Activated CD8-positive, alpha-beta T cell treated with anti-CD3 and anti-CD28 coated beads, Interleukin-2, amount 10 ng/mL, durations not matched to agents 7 days and 5 days (primary cell): Measurements from ENCODE around the gene TRIM8. TPM values are rescaled to one million over a fixed set of nuclear protein-coding genes. Genes with fewer than 3 reads are reported as not detected.
A peak's percentile ranks its signal among the peaks of the same experiment; 100 is the strongest.
"Not testable (repeated sequence)": the region's sequence is repeated elsewhere in the genome, so short reads cannot be mapped to it uniquely, and the experiment has no call there.

Source experiments
- ATAC-seq: fragments of 150-1000 bp; cut with Tn5 transposase; one replicate; pipeline ENCODE4 v1.10.0; 2021; ENCODE audit warnings: moderate library complexity
- CTCF ChIA-PET: fragments of 350-600 bp; sonication (Branson Sonifier 250); formaldehyde crosslinking; loops from one replicate; lab custom pipeline; 2021; ENCODE audit warnings: antibody characterized with exemption; lab: Charles Lee
- POLR2A ChIA-PET: fragments of 350-600 bp; sonication (Branson Sonifier 250); formaldehyde crosslinking; loops from one replicate; lab custom pipeline; 2021; ENCODE audit warnings: antibody characterized with exemption; lab: Charles Lee
- DNase-seq: peaks from one replicate; pipeline ENCODE4 v3.0.0-alpha.2; 2020
- H3K27ac Mint-ChIP-seq: one replicate; pipeline ENCODE4 v1.8.0; 2021; ENCODE audit warnings: mild to moderate bottlenecking, mixed read lengths
- H3K27me3 Mint-ChIP-seq: one replicate; pipeline ENCODE4 v1.8.0; 2021; ENCODE audit warnings: low read depth, mixed read lengths
- H3K36me3 Mint-ChIP-seq: one replicate; pipeline ENCODE4 v1.8.0; 2021; ENCODE audit warnings: low read depth, mixed read lengths
- H3K4me1 Mint-ChIP-seq: one replicate; pipeline ENCODE4 v1.8.0; 2021; ENCODE audit warnings: low read depth, mixed read lengths
- H3K4me3 Mint-ChIP-seq: one replicate; pipeline ENCODE4 v1.8.0; 2021; ENCODE audit warnings: mild to moderate bottlenecking, mixed read lengths
- H3K9me3 Mint-ChIP-seq: one replicate; pipeline ENCODE4 v1.8.0; 2022; ENCODE audit warnings: mixed read lengths; ENCODE audit not compliant: insufficient read depth
- total RNA-seq, 2 experiments: library from RNA; stranded (reverse); gene quantifications; one replicate each; pipeline ENCODE4 v1.2.3, GENCODE V29; 2021

The TRIM8 gene
- total RNA-seq, 2 experiments from 2014 or later, result 45.0 to 47.1 TPM

DNA sequence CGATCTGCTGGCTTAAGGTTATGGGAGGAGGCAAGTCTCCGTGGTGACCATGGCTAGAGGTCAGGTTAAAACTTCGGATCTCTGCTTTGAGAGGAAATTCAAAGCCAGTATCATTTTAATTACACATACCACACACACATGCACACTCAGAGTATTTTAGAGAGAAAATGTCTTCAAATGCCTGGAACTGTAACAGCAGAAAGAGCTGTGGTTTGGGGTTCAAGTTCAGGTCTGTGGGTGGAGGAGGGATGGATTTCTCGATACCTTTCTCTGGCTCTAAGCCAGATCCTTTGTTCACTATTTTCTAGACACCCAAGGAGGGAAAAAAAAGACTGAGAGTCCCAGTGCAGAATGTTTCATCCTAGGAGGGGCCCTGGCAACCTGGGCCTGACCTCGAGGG is 37.4 kb downstream of the TRIM8 start:
- H3K9me3 Mint-ChIP-seq, result no peaks in the 10 kb centered on the region
- POLR2A ChIA-PET, result no interaction called here
- H3K27me3 Mint-ChIP-seq, result no peaks in the 10 kb centered on the region
- peak overlapping the region; percentile 39 for H3K27ac Mint-ChIP-seq
- CTCF ChIA-PET, result no interaction called here
- peaks cover 27% of the 10 kb centered on the region for H3K36me3 Mint-ChIP-seq
- H3K4me3 Mint-ChIP-seq, result no peak overlapping the region
- ATAC-seq (no peak), DNase-seq (no peak)
- peaks cover 21% of the 10 kb centered on the region for H3K4me1 Mint-ChIP-seq

DNA sequence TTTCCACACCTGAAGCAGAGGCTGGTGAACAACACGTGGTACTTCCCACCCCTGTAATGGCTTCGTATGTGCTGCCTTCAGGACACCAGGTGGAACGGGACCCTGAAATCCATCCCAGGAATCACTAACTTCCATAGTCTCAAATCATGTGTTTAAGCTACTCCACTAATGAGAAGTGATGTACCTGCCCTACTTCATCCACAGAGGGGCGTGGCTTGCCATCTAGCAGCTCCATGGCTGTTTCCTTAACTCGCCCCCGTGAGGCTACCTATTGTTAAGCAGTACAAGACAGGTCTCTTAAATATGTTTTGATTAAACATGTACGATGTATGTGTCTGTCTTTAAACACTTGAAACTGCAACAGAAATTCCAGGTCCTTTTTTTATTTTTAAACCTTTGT is 38.1 kb downstream of the TRIM8 start:
- CTCF ChIA-PET, result no interaction called here

DNA sequence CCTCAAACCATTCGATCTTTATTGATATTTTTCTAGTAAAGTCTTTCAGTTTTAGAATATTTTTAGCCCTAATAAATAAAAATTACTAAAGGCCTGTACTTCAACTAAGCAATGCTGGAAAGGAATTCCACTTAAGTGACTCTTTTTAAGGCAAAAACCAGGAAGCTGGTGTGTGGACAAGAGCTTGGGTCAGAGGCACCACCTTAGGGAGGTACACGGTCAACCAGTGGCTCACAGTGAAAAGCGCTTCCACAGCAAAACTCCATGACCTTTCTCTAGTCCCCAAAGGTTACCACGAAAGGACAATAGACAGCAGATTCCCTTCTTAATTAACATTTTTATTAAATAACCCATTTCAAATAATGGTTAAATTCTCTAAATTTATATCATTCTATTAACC is 38.7 kb downstream of the TRIM8 start:
- no peaks in the 10 kb centered on the region for H3K9me3 Mint-ChIP-seq
- peaks cover 18% of the 10 kb centered on the region for H3K4me1 Mint-ChIP-seq
- H3K27ac Mint-ChIP-seq, result no peak overlapping the region
- H3K4me3 Mint-ChIP-seq, result no peak overlapping the region
- ATAC-seq, result no peak
- peaks cover 27% of the 10 kb centered on the region for H3K36me3 Mint-ChIP-seq
- no peaks in the 10 kb centered on the region for H3K27me3 Mint-ChIP-seq
- ChIA-PET CTCF (interaction anchor here (1.5 kb wide), 1 partner anchor 8 kb away, joined by 3 read pairs; no protein-coding TSS in a partner anchor), POLR2A (no interaction called here)
- no peak for DNase-seq

More for the DNA sequence above, 38.1 kb downstream of the TRIM8 start:
- no peak for DNase-seq
- no peak for ATAC-seq
- H3K9me3 Mint-ChIP-seq, result no peaks in the 10 kb centered on the region
- no peak overlapping the region for H3K4me3 Mint-ChIP-seq
- peaks cover 18% of the 10 kb centered on the region for H3K4me1 Mint-ChIP-seq
- no peak overlapping the region for H3K27ac Mint-ChIP-seq
- H3K36me3 Mint-ChIP-seq, result peaks cover 27% of the 10 kb centered on the region
- POLR2A ChIA-PET, result no interaction called here
- H3K27me3 Mint-ChIP-seq, result no peaks in the 10 kb centered on the region

DNA sequence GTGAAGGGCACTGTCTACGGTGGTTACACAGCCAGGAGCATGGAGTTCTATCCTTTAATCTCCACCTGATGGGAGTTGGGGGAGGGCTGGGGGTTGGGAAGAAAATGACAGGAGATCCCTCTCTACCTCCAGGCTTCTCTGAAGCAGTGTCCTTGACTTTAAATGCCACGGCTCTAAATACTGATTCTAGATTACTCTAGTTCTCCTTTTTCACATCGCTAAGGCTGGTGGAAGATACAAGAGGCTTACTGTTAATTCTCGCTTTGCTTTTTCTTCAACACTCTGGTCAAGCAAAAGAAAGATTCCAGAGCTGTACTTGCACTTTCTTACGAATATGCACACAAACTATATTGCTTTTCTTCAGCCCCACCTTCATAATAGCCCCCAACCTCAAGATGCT is 39.5 kb downstream of the TRIM8 start:
- H3K9me3 Mint-ChIP-seq, result no peaks in the 10 kb centered on the region
- H3K27me3 Mint-ChIP-seq, result no peaks in the 10 kb centered on the region
- ChIA-PET CTCF (interaction anchor here (0.9 to 1.5 kb wide), 2 partner anchors 9 to 13 kb away, joined by 3 read pairs; no protein-coding TSS in a partner anchor), POLR2A (no interaction called here)
- peaks cover 27% of the 10 kb centered on the region for H3K36me3 Mint-ChIP-seq
- ATAC-seq (no peak), DNase-seq (no peak)
- H3K4me1 Mint-ChIP-seq, result peaks cover 18% of the 10 kb centered on the region
- H3K4me3 Mint-ChIP-seq, result no peak overlapping the region
- H3K27ac Mint-ChIP-seq, result no peak overlapping the region

- Mint-ChIP-seq H3K4me1 (no peaks in the 10 kb centered on the region), H3K27ac (no peak overlapping the region), H3K4me3 (no peak overlapping the region), H3K9me3 (no peaks in the 10 kb centered on the region), H3K36me3 (peaks cover 1% of the 10 kb centered on the region), H3K27me3 (no peaks in the 10 kb centered on the region)
- ChIA-PET CTCF (interaction anchor here (0.8 kb wide), 1 partner anchor 21 kb away, joined by 3 read pairs; no protein-coding TSS in a partner anchor), POLR2A (no interaction called here)
- ATAC-seq, result no peak
- no peak for DNase-seq
These were observed 47.2 kb downstream of the TRIM8 start for GRCh38 chr10:102691285-102692066.

DNA sequence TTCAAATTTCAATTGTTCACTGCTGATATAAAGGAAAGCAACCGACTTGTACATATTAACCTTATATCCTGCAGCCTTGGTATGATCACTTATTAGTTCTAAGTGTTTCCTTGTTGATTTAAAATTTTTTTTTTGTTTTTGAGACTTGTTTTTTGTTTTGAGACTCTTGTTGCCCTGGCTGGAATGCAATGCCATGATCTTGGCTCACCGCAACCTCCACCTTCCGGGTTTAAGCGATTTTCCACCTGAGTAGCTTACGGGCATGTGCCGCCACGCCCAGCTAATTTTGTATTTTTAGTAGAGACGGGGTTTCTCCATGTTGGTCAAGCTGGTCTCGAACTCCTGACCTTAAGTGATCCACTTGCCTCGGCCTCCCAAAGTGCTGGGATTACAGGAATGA is 51.1 kb downstream of the TRIM8 start:
- CTCF ChIA-PET, H3K4me1 Mint-ChIP-seq, H3K27ac Mint-ChIP-seq, H3K4me3 Mint-ChIP-seq, H3K27me3 Mint-ChIP-seq, POLR2A ChIA-PET, ATAC-seq, H3K9me3 Mint-ChIP-seq, DNase-seq: not testable (repeated sequence)
- peaks cover 12% of the 10 kb centered on the region for H3K36me3 Mint-ChIP-seq

DNA sequence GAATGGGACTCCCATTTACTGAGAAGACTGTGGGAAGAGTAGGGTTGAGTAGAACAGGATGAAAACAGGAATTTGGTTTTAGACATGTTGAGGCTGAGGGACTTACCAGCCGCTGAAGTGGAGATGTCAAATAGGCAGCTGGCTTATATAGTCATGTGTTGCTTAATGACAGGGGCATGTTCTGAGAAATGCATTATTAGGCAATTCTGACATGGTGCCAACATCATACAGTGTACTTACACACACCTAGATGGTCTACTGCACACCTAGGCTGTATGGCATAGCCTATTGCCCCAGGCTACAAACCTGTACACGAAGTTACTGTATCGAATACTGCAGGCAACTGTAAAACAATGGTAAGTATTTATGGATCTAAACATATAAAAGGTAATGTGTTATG is 52.5 kb downstream of the TRIM8 start:
- ATAC-seq (no peak), DNase-seq (no peak)
- Mint-ChIP-seq H3K36me3 (peaks cover 12% of the 10 kb centered on the region), H3K4me3 (no peak overlapping the region), H3K27me3 (no peaks in the 10 kb centered on the region), H3K27ac (no peak overlapping the region), H3K4me1 (no peaks in the 10 kb centered on the region), H3K9me3 (no peaks in the 10 kb centered on the region)
- ChIA-PET CTCF (interaction anchor here (1.0 kb wide), 1 partner anchor 16 kb away, joined by 3 read pairs; no protein-coding TSS in a partner anchor), POLR2A (interaction anchor here (1.2 to 1.8 kb wide), 2 partner anchors 19 to 21 kb away, joined by 3 to 4 read pairs; no protein-coding TSS in a partner anchor)

DNA sequence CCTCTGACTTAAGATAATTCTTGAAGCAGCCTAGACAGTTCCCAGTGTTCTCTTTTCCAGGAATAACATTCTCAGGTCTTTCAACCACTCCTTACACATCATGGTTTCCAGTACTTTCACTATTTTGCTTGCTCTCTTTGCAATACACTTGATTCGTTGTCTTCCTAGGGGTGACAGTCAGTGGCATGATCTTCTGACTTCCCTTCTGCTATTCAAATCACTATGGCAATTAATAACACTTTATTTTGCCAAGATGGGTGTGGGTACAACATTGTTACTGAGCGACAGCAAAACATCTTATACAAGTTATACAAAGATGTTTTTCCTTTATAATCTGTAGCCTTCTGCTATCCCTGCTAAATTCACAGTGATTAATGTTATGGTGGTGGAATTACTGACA is 54.6 kb downstream of the TRIM8 start:
- Mint-ChIP-seq H3K27me3 (no peaks in the 10 kb centered on the region), H3K36me3 (peaks cover 12% of the 10 kb centered on the region), H3K9me3 (no peaks in the 10 kb centered on the region), H3K4me3 (no peak overlapping the region), H3K27ac (no peak overlapping the region), H3K4me1 (no peaks in the 10 kb centered on the region)
- ChIA-PET POLR2A (no interaction called here), CTCF (interaction anchor here (1.7 to 2.0 kb wide), 2 partner anchors 12 to 24 kb away, joined by 5 read pairs; no protein-coding TSS in a partner anchor)
- DNase-seq (no peak), ATAC-seq (no peak)

GRCh38 chr10:102701272-102701671 is 57.0 kb downstream of the TRIM8 start:
- Mint-ChIP-seq H3K36me3 (peaks cover 17% of the 10 kb centered on the region), H3K4me1 (peaks cover 2% of the 10 kb centered on the region), H3K9me3 (no peaks in the 10 kb centered on the region), H3K4me3 (no peak overlapping the region), H3K27ac (no peak overlapping the region), H3K27me3 (no peaks in the 10 kb centered on the region)
- POLR2A ChIA-PET, result interaction anchor here (0.6 kb wide), 1 partner anchor 39 kb away, joined by 4 read pairs; no protein-coding TSS in a partner anchor
- CTCF ChIA-PET, result interaction anchor here (1.0 to 1.2 kb wide), 3 partner anchors 10 to 22 kb away, joined by 3 to 4 read pairs (median 4); no protein-coding TSS in a partner anchor
- no peak for ATAC-seq
- no peak for DNase-seq

GRCh38 chr10:102701796-102702195 is 57.5 kb downstream of the TRIM8 start:
- peaks cover 13% of the 10 kb centered on the region for H3K36me3 Mint-ChIP-seq
- no peak overlapping the region for H3K27ac Mint-ChIP-seq
- CTCF ChIA-PET, result interaction anchor here (1.0 to 1.2 kb wide), 3 partner anchors 9 to 23 kb away, joined by 3 to 4 read pairs (median 4); no protein-coding TSS in a partner anchor
- peaks cover 4% of the 10 kb centered on the region for H3K4me1 Mint-ChIP-seq
- no peak for ATAC-seq
- POLR2A ChIA-PET, result interaction anchor here (0.6 kb wide), 1 partner anchor 39 kb away, joined by 4 read pairs; no protein-coding TSS in a partner anchor
- DNase-seq, result no peak
- H3K27me3 Mint-ChIP-seq, result no peaks in the 10 kb centered on the region
- H3K9me3 Mint-ChIP-seq, result no peaks in the 10 kb centered on the region
- H3K4me3 Mint-ChIP-seq, result no peak overlapping the region

GRCh38 chr10:102702742-102703141 is 58.5 kb downstream of the TRIM8 start:
- Mint-ChIP-seq H3K27me3 (no peaks in the 10 kb centered on the region), H3K4me3 (no peak overlapping the region), H3K4me1 (peaks cover 11% of the 10 kb centered on the region), H3K27ac (no peak overlapping the region), H3K9me3 (no peaks in the 10 kb centered on the region), H3K36me3 (peaks cover 9% of the 10 kb centered on the region)
- ATAC-seq (no peak), DNase-seq (no peak)
- ChIA-PET CTCF (no interaction called here), POLR2A (no interaction called here)

DNA sequence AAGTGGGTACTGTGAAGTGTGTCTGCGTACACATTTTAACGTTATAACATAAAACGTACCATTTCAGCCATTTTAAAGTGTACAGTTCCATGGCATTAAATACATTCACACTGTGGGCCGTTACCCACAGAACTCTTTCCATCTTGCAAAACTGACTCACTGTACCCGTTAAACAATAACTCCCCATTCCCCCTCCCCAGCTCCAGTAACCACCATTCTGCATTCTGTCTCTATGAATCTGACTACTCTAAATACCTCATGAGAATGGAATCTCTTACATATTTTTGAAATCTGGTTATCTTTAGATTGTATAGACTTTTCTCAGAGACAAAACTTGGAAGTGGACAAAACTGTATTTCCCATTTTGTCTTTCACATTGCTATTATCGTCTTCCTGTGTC is 60.6 kb downstream of the TRIM8 start:
- ChIA-PET POLR2A (no interaction called here), CTCF (interaction anchor here (2.3 kb wide), 1 partner anchor 9 kb away, joined by 11 read pairs; the partner anchor contains the start of genes ARL3 and SFXN2)
- H3K36me3 Mint-ChIP-seq, result peaks cover 4% of the 10 kb centered on the region
- no peak for ATAC-seq
- no peaks in the 10 kb centered on the region for H3K9me3 Mint-ChIP-seq
- no peak overlapping the region for H3K27ac Mint-ChIP-seq
- H3K4me3 Mint-ChIP-seq, result no peak overlapping the region
- DNase-seq, result no peak
- H3K27me3 Mint-ChIP-seq, result no peaks in the 10 kb centered on the region
- peaks cover 11% of the 10 kb centered on the region for H3K4me1 Mint-ChIP-seq
